HepG2 (cell line): ENCODE results near the gene PLXNA4. TPM values are rescaled to one million over a fixed set of nuclear protein-coding genes. Genes with fewer than 3 reads are reported as not detected.

Source experiments
- ATAC-seq: fragments of 200-7000 bp; cut with Tn5 transposase; 3 replicates; pipeline ENCODE4 v1.9.1; 2020; ENCODE audit warnings: mild to moderate bottlenecking, moderate library complexity
- BruUV-seq: library from RNA; stranded (reverse); fragments of 400-500 nt; replicated peaks from 2 replicates; lab custom pipeline; 2021; lab: Mats Ljungman, UMichigan
- CTCF ChIA-PET: fragments of 300-600 bp; formaldehyde crosslinking; extraction: SDS; loops from one replicate; lab custom pipeline; 2021; ENCODE audit warnings: low total read pairs, inconsistent platforms, low intra/inter-chr PET ratio; lab: Yijun Ruan, JAX
- POLR2A ChIA-PET: fragments of 350-600 bp; sonication (Branson Sonifier 250); formaldehyde crosslinking; loops from one replicate; lab custom pipeline; 2020; ENCODE audit warnings: antibody characterized with exemption, inconsistent platforms; lab: Yijun Ruan, JAX
- DNase-seq: peaks from one replicate; pipeline ENCODE4 v3.0.0-alpha.2; 2015; ENCODE audit warnings: low spot score
- FAIRE-seq: peaks from 3 replicates; lab custom pipeline; 2011; peaks lifted over from hg19 to GRCh38; lab: Jason Lieb, UNC
- H2AFZ ChIP-seq: one replicate; pipeline ENCODE4 v1.6.1; 2011; ENCODE audit warnings: low read length, inconsistent platforms
- H3K27ac ChIP-seq: fragments of 300-600 bp; 3 replicates; pipeline ENCODE4 v1.8.0; 2011; ENCODE audit warnings: mixed run types, mild to moderate bottlenecking, mixed read lengths, low read length, inconsistent platforms; ENCODE audit not compliant: insufficient read depth; ENCODE audit errors: extremely low read length
- H3K27me3 ChIP-seq, 2 experiments: fragments of 200-600 bp in 1 of 2; 2 replicates in 1 of 2; 3 replicates in 1 of 2; pipeline versions ENCODE4 v1.6.0 to v1.8.0; 2011; ENCODE audit warnings: low read length in 2 of 2, mild to moderate bottlenecking in 2 of 2, moderate library complexity in 2 of 2, inconsistent platforms in 1 of 2; ENCODE audit not compliant: insufficient read depth in 2 of 2, control insufficient read depth in 1 of 2
- H3K36me3 ChIP-seq, 2 experiments: fragments of 200-600 bp in 1 of 2; replicated peaks in 1 of 2; 2 replicates in 1 of 2; 3 replicates in 1 of 2; pipeline versions ENCODE4 v1.5.1 to v1.8.0; 2011; ENCODE audit warnings: low read length in 2 of 2, inconsistent platforms in 1 of 2; ENCODE audit not compliant: insufficient read depth in 2 of 2, control insufficient read depth in 1 of 2
- H3K4me1 ChIP-seq: 2 replicates; pipeline ENCODE4 v1.5.1; 2012; ENCODE audit warnings: low read length, inconsistent platforms; ENCODE audit not compliant: insufficient read depth
- H3K4me2 ChIP-seq: 2 replicates; pipeline ENCODE4 v1.6.0; 2011; ENCODE audit warnings: low read depth, low read length, inconsistent platforms
- H3K4me3 ChIP-seq, 3 experiments: fragments of 200-600 bp in 1 of 3; sonication (generic), shearing (Covaris generic) in 1 of 3; replicated peaks in 1 of 3; 2 replicates each; pipeline ENCODE4 v1.5.1; 2011 to 2016; ENCODE audit warnings: low read length in 3 of 3, inconsistent platforms in 2 of 3, low read depth in 2 of 3, mild to moderate bottlenecking in 2 of 3, control low read depth in 1 of 3, mixed read lengths in 1 of 3; ENCODE audit not compliant: insufficient read depth in 1 of 3
- H3K79me2 ChIP-seq: one replicate; pipeline ENCODE4 v1.6.1; 2011; ENCODE audit warnings: low read length, inconsistent platforms; ENCODE audit not compliant: insufficient read depth
- H3K9ac ChIP-seq: 2 replicates; pipeline ENCODE4 v1.6.0; 2011; ENCODE audit warnings: mild to moderate bottlenecking, low read depth, low read length, inconsistent platforms; ENCODE audit not compliant: insufficient read depth
- H3K9me3 ChIP-seq: 2 replicates; pipeline ENCODE4 v1.5.1; 2012; ENCODE audit warnings: mild to moderate bottlenecking, low read length
- H4K20me1 ChIP-seq: 2 replicates; pipeline ENCODE4 v1.6.0; 2011; ENCODE audit warnings: inconsistent platforms, mild to moderate bottlenecking, low read length, moderate library complexity; ENCODE audit not compliant: insufficient read depth
- FOXC1 ChIP-seq: sonication (generic); formaldehyde crosslinking; IDR thresholded peaks from 2 replicates; pipeline ENCODE4 v1.8.0; 2022; ENCODE audit warnings: mild to moderate bottlenecking, missing genetic modification reagents, borderline replicate concordance
- SKI ChIP-seq: fragments of 450-650 bp; IDR thresholded peaks from one replicate; pipeline ENCODE4 v1.6.1; 2018; ENCODE audit warnings: mild to moderate bottlenecking; ENCODE audit not compliant: partially characterized antibody
- WGBS: methylation state at CpG from one replicate; pipeline ENCODE4 v1.1.6; 2017; ENCODE audit warnings: low lambda C conversion rate; 5-methylcytosine and 5-hydroxymethylcytosine counted together
- in situ Hi-C: cut with HindIII; loops from 2 replicates; pipeline ENCODE4 v1.10.0; 2017; ENCODE audit warnings: low pct_unique_long_range_greater_than_20kb; ENCODE audit not compliant: extremely low pct_ligation_motif_present
- intact Hi-C: fragments of 100-400 bp; cut with micrococcal nuclease; formaldehyde crosslinking; loops from one replicate; pipeline ENCODE4 v1.10.0; 2022; ENCODE audit not compliant: unreplicated experiment
- polyA plus RNA-seq, 8 experiments: library from polyadenylated mRNA; depleted of rRNA in 3 of 8; stranded (reverse) in 7 of 8; unstranded in 1 of 8; fragments of >200 nt; fragmentation: Illumina TruSeq in 4 of 8; extraction: Trizol in 4 of 8; gene quantifications; 2 replicates each; pipeline versions ENCODE4 v1.2.1 to v1.2.3, GENCODE V29; 2011 to 2016; ENCODE audit warnings: low read depth in 4 of 8, missing spikeins in 1 of 8, mixed read lengths in 1 of 8; ENCODE audit not compliant: insufficient read depth in 1 of 8
- total RNA-seq, 5 experiments: library from RNA; depleted of rRNA; stranded (reverse); fragments of >200 nt; fragmentation: Illumina TruSeq; extraction: Trizol; gene quantifications; 2 replicates each; pipeline ENCODE4 v1.2.3, GENCODE V29; 2016; ENCODE audit warnings: low read depth in 1 of 5
- TF ChIP-seq, protein P1 (sequence below): sonication (generic); formaldehyde crosslinking; IDR thresholded peaks from 2 replicates; pipeline ENCODE4 v1.5.0; 2020; ENCODE audit warnings: mild to moderate bottlenecking, low read depth, missing genetic modification reagents, borderline replicate concordance
- TF ChIP-seq, protein P2 (sequence below): fragments of 450-650 bp; IDR thresholded peaks from 2 replicates; pipeline ENCODE4 v1.6.1; 2016

PLXNA4 gene
- total and polyA plus RNA-seq, 2 of the 13 experiments (the other 11 are each of a cell fraction or from before 2014, with no cell fraction given), result 0.01 to 0.04 TPM

DNA sequence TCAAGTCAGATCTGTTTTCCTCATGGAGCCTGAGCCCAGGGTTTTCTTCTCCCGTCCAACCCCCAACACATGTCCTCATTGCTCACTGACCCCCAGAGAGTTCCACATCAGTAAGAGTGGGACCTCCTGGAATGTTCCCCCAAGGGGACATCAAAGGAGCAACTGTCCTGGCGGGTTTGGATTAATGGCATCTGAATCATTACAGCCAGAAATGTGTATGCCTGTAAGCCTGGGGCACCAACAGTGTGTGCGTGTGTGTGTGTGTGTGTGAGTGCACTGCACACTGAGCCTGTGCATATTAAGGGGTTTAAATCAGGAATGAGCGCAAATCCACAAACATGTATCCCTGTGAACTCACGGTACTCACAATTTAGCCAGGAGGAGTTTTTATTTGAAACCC is 222.3 kb downstream of the PLXNA4 start (continued):
- no peak for TF ChIP-seq SKI

DNA sequence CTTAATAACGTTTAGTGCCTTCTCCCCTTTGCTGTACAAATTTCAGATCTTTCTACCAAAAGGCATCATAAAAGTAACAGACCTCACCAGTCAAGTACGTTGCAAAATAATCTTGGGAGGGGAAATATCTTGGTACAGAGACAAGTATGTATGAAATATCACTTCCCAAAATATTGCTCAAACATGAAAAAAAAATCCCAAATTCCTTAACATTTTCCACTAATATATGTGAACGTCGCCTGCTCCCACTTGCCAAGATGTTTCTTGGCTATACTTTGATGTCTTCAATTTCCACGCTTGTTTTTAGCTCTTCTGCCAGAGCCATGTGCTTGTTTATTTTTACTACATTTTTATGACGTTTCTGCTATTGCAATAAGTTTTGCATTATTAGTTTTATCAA is 223.5 kb downstream of the PLXNA4 start:
- H3K79me2 ChIP-seq, result no peaks in the 10 kb centered on the region
- peaks cover 1 to 13% of the 10 kb centered on the region in 2 experiments; a peak in 3 of 5 replicates for H3K27me3 ChIP-seq
- POLR2A ChIA-PET, result no interaction called here
- intact Hi-C loops (no loop called here), in situ Hi-C loops (no loop called here)
- no peak overlapping the region for H3K27ac ChIP-seq
- no peak overlapping the region for H3K4me3 ChIP-seq
- H3K9ac ChIP-seq, result no peak overlapping the region
- no peak for DNase-seq
- H3K36me3 ChIP-seq, result no peaks in the 10 kb centered on the region
- no peak for FAIRE-seq
- CTCF ChIA-PET, result no interaction called here
- WGBS, result 9% methylated on average over 6 of the region's 6 CpGs
- no peaks in the 10 kb centered on the region for H3K4me1 ChIP-seq
- BruUV-seq, result no TSS peak
- no peak overlapping the region for H3K4me2 ChIP-seq
- no peaks in the 10 kb centered on the region; the same call in 1 of the 2 replicates for H4K20me1 ChIP-seq
- no peak overlapping the region for H2AFZ ChIP-seq
- H3K9me3 ChIP-seq, result no peaks in the 10 kb centered on the region
- TF ChIP-seq, protein P1, sequence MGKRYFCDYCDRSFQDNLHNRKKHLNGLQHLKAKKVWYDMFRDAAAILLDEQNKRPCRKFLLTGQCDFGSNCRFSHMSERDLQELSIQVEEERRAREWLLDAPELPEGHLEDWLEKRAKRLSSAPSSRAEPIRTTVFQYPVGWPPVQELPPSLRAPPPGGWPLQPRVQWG (CRISPR knock-in tag), result no peak
- TF ChIP-seq FOXC1 (CRISPR knock-in tag), result no peak
- TF ChIP-seq, protein P2, sequence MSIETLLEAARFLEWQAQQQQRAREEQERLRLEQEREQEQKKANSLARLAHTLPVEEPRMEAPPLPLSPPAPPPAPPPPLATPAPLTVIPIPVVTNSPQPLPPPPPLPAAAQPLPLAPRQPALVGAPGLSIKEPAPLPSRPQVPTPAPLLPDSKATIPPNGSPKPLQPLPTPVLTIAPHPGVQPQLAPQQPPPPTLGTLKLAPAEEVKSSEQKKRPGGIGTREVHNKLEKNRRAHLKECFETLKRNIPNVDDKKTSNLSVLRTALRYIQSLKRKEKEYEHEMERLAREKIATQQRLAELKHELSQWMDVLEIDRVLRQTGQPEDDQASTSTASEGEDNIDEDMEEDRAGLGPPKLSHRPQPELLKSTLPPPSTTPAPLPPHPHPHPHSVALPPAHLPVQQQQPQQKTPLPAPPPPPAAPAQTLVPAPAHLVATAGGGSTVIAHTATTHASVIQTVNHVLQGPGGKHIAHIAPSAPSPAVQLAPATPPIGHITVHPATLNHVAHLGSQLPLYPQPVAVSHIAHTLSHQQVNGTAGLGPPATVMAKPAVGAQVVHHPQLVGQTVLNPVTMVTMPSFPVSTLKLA, result peak; percentile 24; the same call in 1 of the 2 replicates
- TF ChIP-seq, all 625 proteins: peak for 1
- ATAC-seq, result no peak
